Activated CD4-positive, alpha-beta T cell treated with anti-CD3 and anti-CD28 coated beads for 36 hours (primary cell): ENCODE data around the gene NXPE3. TPM values are rescaled to one million over a fixed set of nuclear protein-coding genes. Genes with fewer than 3 reads are reported as not detected.
"Not testable (repeated sequence)": the region's sequence is repeated elsewhere in the genome, so short reads cannot be mapped to it uniquely, and the experiment has no call there.

Source experiments
- ATAC-seq: fragments of 200-7000 bp; cut with Tn5 transposase; one replicate; pipeline ENCODE4 v1.10.0; 2021; ENCODE audit warnings: mild to moderate bottlenecking, moderate library complexity
- CTCF ChIA-PET: fragments of 350-600 bp; sonication (Branson Sonifier 250); formaldehyde crosslinking; loops from one replicate; lab custom pipeline; 2021; ENCODE audit warnings: antibody characterized with exemption; lab: Charles Lee
- POLR2A ChIA-PET: fragments of 350-600 bp; sonication (Branson Sonifier 250); formaldehyde crosslinking; loops from one replicate; lab custom pipeline; 2021; ENCODE audit warnings: antibody characterized with exemption, inconsistent platforms; lab: Charles Lee
- DNase-seq: peaks from one replicate; pipeline ENCODE4 v3.0.0-alpha.2; 2020
- H3K27ac Mint-ChIP-seq: one replicate; pipeline ENCODE4 v1.8.0; 2021; ENCODE audit warnings: mixed read lengths
- H3K27me3 Mint-ChIP-seq: one replicate; pipeline ENCODE4 v1.8.0; 2021; ENCODE audit warnings: mixed read lengths
- H3K36me3 Mint-ChIP-seq: one replicate; pipeline ENCODE4 v1.8.0; 2021; ENCODE audit warnings: low read depth, mixed read lengths
- H3K4me1 Mint-ChIP-seq: one replicate; pipeline ENCODE4 v1.8.0; 2021; ENCODE audit warnings: mixed read lengths
- H3K4me3 Mint-ChIP-seq: one replicate; pipeline ENCODE4 v1.8.0; 2021; ENCODE audit warnings: mild to moderate bottlenecking, moderate library complexity, mixed read lengths
- H3K9me3 Mint-ChIP-seq: one replicate; pipeline ENCODE4 v1.8.0; 2021; ENCODE audit warnings: low read depth, mixed read lengths
- intact Hi-C, 2 experiments: fragments of 100-400 bp; cut with DNase I in 1 of 2; cut with micrococcal nuclease in 1 of 2; formaldehyde crosslinking; loops; one replicate each; pipeline versions ENCODE4 v1.14.2 to v1.15.1; 2022 to 2024; cut with DNase I, micrococcal nuclease
- total RNA-seq, 2 experiments: library from RNA; stranded (reverse); gene quantifications; one replicate each; pipeline ENCODE4 v1.2.3, GENCODE V29; 2021

Gene NXPE3
- total RNA-seq, 2 experiments from 2014 or later, result 12.8 to 18.5 TPM

DNA sequence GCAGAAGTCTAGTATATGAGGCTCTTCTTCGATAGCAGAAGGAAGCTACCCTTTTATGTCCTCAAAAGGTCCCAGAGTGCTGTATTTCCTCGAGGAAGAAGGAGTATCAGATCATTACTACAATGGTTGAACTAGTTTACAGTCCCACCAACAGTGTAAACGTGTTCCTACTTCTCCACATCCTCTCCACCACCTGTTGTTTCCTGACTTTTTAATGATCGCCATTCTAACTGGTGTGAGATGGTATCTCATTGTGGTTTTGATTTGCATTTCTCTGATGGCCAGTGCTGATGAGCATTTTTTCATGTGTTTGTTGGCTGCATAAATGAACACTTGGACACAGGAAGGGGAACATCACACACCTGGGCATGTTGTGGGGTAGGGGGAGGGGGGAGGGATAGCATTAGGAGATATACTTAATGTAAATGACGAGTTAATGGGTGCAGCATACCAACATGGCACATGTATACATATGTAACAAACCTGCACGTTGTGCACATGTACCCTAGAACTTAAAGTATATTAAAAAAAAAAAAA lies 1.2 kb upstream of the NXPE3 start:
- Mint-ChIP-seq H3K27ac (peak overlapping the region; percentile 96), H3K4me3 (peak overlapping the region; percentile 91), H3K4me1 (peaks cover 40% of the 10 kb centered on the region)
- not testable (repeated sequence) for H3K9me3 Mint-ChIP-seq, H3K36me3 Mint-ChIP-seq, ATAC-seq, H3K27me3 Mint-ChIP-seq, DNase-seq
- POLR2A ChIA-PET, result interaction anchor here (0.6 kb wide), 1 partner anchor 387 kb away, joined by 4 read pairs; no protein-coding TSS in a partner anchor
- CTCF ChIA-PET, result interaction anchor here (0.7 kb wide), 1 partner anchor 10 kb away, joined by 3 read pairs; no protein-coding TSS in a partner anchor
- intact Hi-C loops, result loop anchor here (2.0 kb wide), 2 partner anchors 91 to 265 kb away; partner anchors contain the start of genes RPL24 (in 1 of the 2) and SENP7 (in 1 of the 2)

DNA sequence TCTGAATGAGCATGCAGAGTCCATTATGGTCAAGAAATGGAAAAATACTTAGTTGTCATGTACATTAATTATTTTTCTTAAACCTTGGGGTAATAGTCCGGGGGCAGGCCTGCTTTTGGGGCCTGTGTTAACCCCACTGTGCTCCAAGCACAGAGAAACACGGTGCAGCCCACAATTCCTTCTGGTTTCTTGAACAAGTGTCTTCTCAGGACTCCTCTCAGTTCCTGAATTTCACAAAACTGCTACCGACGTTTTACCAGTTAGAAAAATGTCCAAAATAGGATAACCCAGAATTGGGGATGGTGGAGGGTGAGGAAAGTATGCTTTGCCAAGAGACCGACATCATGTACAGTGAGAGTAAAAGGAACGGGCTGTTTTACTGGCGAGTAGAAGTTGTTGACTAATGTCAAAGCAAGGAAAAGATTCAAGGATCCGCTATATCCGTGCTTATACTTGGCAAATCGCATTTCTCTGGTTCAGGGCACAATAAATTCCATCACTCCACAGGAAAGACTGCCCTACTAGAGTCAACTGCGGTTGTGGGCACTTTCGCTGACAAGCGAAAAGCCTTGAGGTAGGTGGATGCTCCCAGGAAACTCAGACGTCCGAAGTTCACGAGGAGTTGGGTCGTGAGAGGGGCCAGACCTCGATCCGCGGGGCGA lies 495 bp upstream of the NXPE3 start:
- Mint-ChIP-seq H3K4me1 (peaks cover 42% of the 10 kb centered on the region), H3K4me3 (peak overlapping the region; percentile 91), H3K27me3 (no peaks in the 10 kb centered on the region), H3K27ac (peak overlapping the region; percentile 96), H3K9me3 (no peaks in the 10 kb centered on the region), H3K36me3 (peaks cover 8% of the 10 kb centered on the region)
- peak; percentile 18 for DNase-seq
- no peak for ATAC-seq
- ChIA-PET POLR2A (interaction anchor here (1.0 to 1.3 kb wide), 4 partner anchors 49 to 102 kb away, joined by 4 to 10 read pairs (median 5); partner anchors contain the start of genes CEP97, NFKBIZ and ZBTB11), CTCF (interaction anchor here (0.6 to 1.2 kb wide), 8 partner anchors 25 to 312 kb away, joined by 3 to 7 read pairs (median 3); partner anchors contain the start of gene CEP97)
- intact Hi-C loops, result loop anchor here (1.0 to 2.0 kb wide), 7 partner anchors 54 to 266 kb away; partner anchors contain the start of genes CEP97 (in 2 of the 2), NFKBIZ (in 2 of the 2), RPL24 (in 2 of the 2) and PCNP (in 1 of the 2)

DNA sequence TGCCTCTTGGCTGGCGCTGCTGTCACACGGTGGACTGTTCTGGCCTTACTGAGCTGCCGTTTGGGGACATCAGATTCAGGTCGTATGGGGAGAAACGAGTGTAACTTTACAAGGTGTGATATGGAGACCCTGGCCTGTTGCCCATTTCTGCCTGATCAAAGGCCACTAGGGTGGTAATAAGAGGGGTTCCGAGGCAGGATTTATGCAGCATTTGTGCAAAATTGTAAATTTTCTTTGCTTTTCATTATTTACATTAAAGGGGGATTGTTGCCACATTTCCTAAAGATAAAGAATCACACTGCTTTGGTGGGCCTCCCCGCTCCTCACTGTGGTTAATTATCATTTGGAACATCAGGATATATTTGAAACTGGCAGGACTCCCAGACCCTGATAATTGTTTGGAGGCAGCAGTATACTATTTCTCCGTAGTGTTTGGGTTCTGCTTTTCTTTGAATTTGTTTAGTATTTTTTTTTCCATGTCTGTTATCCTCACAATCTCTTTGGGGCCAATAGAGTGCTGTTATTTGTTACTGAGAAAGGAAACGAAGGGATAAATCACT lies 891 bp downstream of the NXPE3 start:
- intact Hi-C loops, result loop anchor here (1.0 to 2.0 kb wide), 7 partner anchors 56 to 267 kb away; partner anchors contain the start of genes CEP97 (in 2 of the 2), NFKBIZ (in 2 of the 2), RPL24 (in 2 of the 2) and PCNP (in 1 of the 2)

DNA sequence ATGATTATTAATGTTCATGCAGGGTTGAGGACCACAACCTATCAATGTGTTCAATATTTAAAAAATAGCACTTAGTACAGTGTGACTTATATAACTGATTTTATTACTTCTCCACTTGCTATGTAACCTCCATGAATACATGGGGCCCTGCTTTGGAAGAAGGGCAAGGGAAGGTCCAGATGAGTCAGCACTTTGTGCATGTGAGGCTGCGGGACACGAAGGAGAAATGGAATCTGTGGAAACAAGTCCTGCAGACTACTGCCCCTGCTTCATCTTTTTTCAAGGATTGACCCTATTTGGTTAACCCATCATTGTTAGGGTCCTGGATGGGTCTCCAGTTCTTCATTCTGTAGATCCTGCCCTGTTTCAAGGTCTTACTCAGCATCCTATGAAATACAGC lies 1.6 kb downstream of the NXPE3 start:
- Mint-ChIP-seq H3K9me3 (no peaks in the 10 kb centered on the region), H3K27ac (peak overlapping the region; percentile 55), H3K27me3 (no peaks in the 10 kb centered on the region), H3K4me3 (peak overlapping the region; percentile 91), H3K4me1 (peaks cover 63% of the 10 kb centered on the region), H3K36me3 (peaks cover 26% of the 10 kb centered on the region)
- intact Hi-C loops, result no loop called here
- DNase-seq (no peak), ATAC-seq (no peak)
- ChIA-PET POLR2A (no interaction called here), CTCF (interaction anchor here (1.5 kb wide), 1 partner anchor 22 kb away, joined by 3 read pairs; no protein-coding TSS in a partner anchor)

More for the DNA sequence above, 891 bp downstream of the NXPE3 start:
- peak overlapping the region; percentile 96 for H3K27ac Mint-ChIP-seq
- no peaks in the 10 kb centered on the region for H3K9me3 Mint-ChIP-seq
- peaks cover 19% of the 10 kb centered on the region for H3K36me3 Mint-ChIP-seq
- ChIA-PET POLR2A (interaction anchor here (1.3 kb wide), 1 partner anchor 70 kb away, joined by 6 read pairs; the partner anchor contains the start of gene NFKBIZ), CTCF (interaction anchor here (1.2 to 1.5 kb wide), 2 partner anchors 23 kb away, joined by 3 read pairs; no protein-coding TSS in a partner anchor)
- no peaks in the 10 kb centered on the region for H3K27me3 Mint-ChIP-seq
- no peak for ATAC-seq
- H3K4me3 Mint-ChIP-seq, result peak overlapping the region; percentile 91
- no peak for DNase-seq
- peaks cover 56% of the 10 kb centered on the region for H3K4me1 Mint-ChIP-seq

DNA sequence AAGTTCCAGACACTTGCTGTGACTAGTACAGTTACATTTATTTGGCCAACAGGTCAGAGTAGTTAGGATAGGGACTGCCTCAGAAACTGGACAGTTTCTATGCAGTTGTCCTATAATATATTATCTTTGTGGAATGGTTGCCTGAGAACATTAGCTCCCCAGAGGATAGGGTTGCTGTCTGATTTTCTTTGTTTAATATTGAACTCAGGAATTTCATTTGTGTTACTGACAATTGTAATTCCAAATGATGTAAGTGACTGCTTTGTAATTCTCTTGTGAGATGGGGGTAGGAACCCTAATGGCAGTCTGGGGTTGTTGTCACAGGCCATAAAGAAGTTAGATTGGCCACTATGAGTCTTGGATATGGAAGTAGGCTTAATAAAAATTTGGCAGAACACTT lies 2.2 kb downstream of the NXPE3 start:
- peak overlapping the region; percentile 55 for H3K27ac Mint-ChIP-seq

DNA sequence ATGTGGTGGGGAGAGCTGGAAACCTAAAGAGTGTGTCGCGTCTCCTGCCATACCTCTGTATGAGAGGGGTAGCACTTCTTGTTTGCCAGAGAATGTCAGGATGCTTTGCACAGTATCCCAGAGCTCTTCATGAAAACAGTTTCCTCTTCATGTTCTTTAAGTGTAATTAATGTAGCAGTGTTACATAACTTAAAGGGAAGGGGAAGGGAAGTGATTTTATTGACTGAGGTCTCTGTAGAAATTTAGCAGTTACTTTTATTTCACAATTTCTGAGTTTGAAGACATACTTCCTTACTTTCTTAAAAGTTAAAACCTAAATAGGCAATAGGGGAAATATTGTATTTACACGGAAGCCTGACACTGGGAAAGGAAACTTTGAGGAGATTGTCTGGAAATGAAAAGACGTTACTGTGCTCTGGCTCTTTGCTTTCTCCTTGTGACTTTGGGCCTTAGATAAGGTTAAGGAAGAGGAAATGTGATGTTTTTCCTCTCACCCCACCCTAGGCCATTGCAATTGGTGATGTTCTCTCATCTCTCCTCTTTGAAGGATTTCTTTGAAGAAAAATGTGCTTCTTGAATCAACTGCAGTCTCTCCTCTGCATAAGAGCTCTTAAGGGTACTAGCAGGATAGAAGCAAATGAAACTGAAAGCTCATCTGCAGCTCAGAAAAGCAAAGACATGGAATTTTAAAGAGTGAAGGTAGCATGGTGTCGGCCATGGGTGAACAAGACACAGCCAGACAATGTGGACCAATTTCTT lies 6.0 kb downstream of the NXPE3 start:
- Mint-ChIP-seq H3K4me3 (peak overlapping the region; percentile 47), H3K27me3 (no peaks in the 10 kb centered on the region), H3K4me1 (peaks cover 58% of the 10 kb centered on the region), H3K9me3 (no peaks in the 10 kb centered on the region), H3K27ac (peak overlapping the region; percentile 89), H3K36me3 (peaks cover 61% of the 10 kb centered on the region)
- ChIA-PET POLR2A (interaction anchor here (0.5 to 0.9 kb wide), 5 partner anchors 16 to 401 kb away, joined by 3 to 4 read pairs (median 3); partner anchors contain the start of gene NFKBIZ), CTCF (interaction anchor here (1.6 to 2.0 kb wide), 2 partner anchors 13 to 18 kb away, joined by 3 to 9 read pairs; no protein-coding TSS in a partner anchor)
- intact Hi-C loops, result no loop called here
- peak; percentile 75 for ATAC-seq
- no peak for DNase-seq

More for the DNA sequence above, 2.2 kb downstream of the NXPE3 start:
- Mint-ChIP-seq H3K4me3 (peak overlapping the region; percentile 91), H3K27me3 (no peaks in the 10 kb centered on the region), H3K4me1 (peaks cover 68% of the 10 kb centered on the region), H3K9me3 (no peaks in the 10 kb centered on the region), H3K36me3 (peaks cover 30% of the 10 kb centered on the region)
- ATAC-seq, result no peak
- ChIA-PET POLR2A (no interaction called here), CTCF (interaction anchor here (1.4 to 1.5 kb wide), 2 partner anchors 22 kb away, joined by 3 to 4 read pairs; no protein-coding TSS in a partner anchor)
- intact Hi-C loops, result no loop called here
- DNase-seq, result no peak

DNA sequence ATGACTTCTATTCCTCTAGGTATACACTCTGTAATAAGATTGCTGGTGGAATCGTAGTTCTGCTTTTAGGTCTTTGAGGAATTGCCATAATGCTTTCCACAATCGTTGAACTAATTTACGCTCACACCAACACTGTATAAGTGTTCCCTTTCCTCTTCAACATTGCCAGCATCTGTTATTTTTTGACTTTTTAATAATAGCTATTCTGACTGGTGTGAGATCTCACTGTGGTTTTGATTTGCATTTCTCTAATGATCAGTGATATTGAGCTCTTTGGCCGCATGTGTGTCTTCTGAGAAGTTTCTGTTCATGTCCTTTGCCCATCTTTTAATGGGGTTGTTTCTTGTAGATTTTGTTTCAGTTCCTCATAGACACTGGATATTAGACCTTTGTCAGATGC lies 12.8 kb downstream of the NXPE3 start:
- Mint-ChIP-seq H3K36me3 (peaks cover 74% of the 10 kb centered on the region), H3K27ac (peak overlapping the region; percentile 5), H3K9me3 (peaks cover 5% of the 10 kb centered on the region), H3K4me1 (peaks cover 50% of the 10 kb centered on the region), H3K27me3 (no peaks in the 10 kb centered on the region), H3K4me3 (no peak overlapping the region)
- intact Hi-C loops, result no loop called here
- DNase-seq (no peak), ATAC-seq (no peak)
- ChIA-PET POLR2A (interaction anchor here (0.6 kb wide), 1 partner anchor 26 kb away, joined by 3 read pairs; no protein-coding TSS in a partner anchor), CTCF (interaction anchor here (0.9 to 2.2 kb wide), 3 partner anchors 10 to 16 kb away, joined by 3 to 6 read pairs (median 4); no protein-coding TSS in a partner anchor)

DNA sequence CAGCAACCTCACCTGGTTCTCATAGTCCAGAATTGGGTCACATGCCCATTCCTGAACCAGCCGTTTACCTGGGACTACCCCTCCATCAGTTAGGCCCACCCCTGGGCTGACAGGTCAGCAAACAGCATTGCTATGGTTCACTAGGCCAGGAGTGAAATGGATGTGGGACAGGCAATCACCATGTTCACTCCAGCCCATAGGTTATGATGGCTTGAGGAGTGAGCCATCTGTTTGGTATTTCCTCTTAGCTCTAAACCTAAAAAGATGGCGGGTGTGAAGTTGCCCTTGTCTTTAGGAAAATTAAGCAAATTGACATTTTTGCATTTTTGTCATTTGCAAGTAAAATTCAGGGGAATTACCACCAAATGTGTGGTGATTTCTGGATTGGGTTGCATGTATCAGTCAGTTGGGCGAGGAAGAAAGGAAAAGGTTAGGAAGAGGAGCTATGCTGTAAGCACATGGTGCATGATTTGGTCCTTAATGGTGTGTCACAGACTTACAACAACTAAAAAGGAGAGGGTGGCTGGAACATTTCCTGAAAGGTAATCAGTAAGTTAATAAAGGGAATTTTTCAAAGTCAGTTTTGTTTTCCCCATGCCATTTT lies 17.2 kb downstream of the NXPE3 start:
- H3K27me3 Mint-ChIP-seq, result no peaks in the 10 kb centered on the region
- peaks cover 56% of the 10 kb centered on the region for H3K36me3 Mint-ChIP-seq
- H3K9me3 Mint-ChIP-seq, result peaks cover 5% of the 10 kb centered on the region
- DNase-seq, result no peak
- intact Hi-C loops, result no loop called here
- no peak for ATAC-seq
- H3K27ac Mint-ChIP-seq, result no peak overlapping the region
- no peak overlapping the region for H3K4me3 Mint-ChIP-seq
- ChIA-PET CTCF (interaction anchor here (0.5 to 1.9 kb wide), 6 partner anchors 10 to 434 kb away, joined by 3 to 4 read pairs (median 3); no protein-coding TSS in a partner anchor), POLR2A (no interaction called here)
- peaks cover 51% of the 10 kb centered on the region for H3K4me1 Mint-ChIP-seq

GRCh38 chr3:101801174-101801573 lies 22.2 kb downstream of the NXPE3 start:
- no peak for ATAC-seq
- POLR2A ChIA-PET, result interaction anchor here (0.6 kb wide), 2 partner anchors 17 to 224 kb away, joined by 4 read pairs; no protein-coding TSS in a partner anchor

More at GRCh38 chr3:101801174-101801573, 22.2 kb downstream of the NXPE3 start:
- intact Hi-C loops, result loop anchor here in 1 of 2 experiments (5.0 kb wide), 1 partner anchor 104 kb away; no protein-coding TSS in a partner anchor
- DNase-seq, result no peak
- Mint-ChIP-seq H3K9me3 (no peaks in the 10 kb centered on the region), H3K4me1 (peaks cover 38% of the 10 kb centered on the region), H3K27me3 (no peaks in the 10 kb centered on the region), H3K36me3 (peaks cover 40% of the 10 kb centered on the region), H3K27ac (no peak overlapping the region), H3K4me3 (no peak overlapping the region)
- CTCF ChIA-PET, result interaction anchor here (0.6 to 3.3 kb wide), 6 partner anchors 9 to 424 kb away, joined by 3 to 22 read pairs (median 4); no protein-coding TSS in a partner anchor
